ENCODE measurements around the gene SLC25A21.

GRCh38 chr14:36665887-36666415 lies 506.5 kb downstream of the SLC25A21 start:
- no peak for TF ChIP-seq CTCF (IDR thresholded peaks at IDR 0.05 in 8 of 11, conservative IDR thresholded peaks at IDR 0.05 in 3 of 11)
- TF ChIP-seq POLR2A (IDR thresholded peaks at IDR 0.05): no peak
